ENCODE measurements around the gene PTGER4. TPM values are rescaled to one million over a fixed set of nuclear protein-coding genes. Genes with fewer than 3 reads are reported as not detected.
"Not testable (repeated sequence)": the region's sequence is repeated elsewhere in the genome, so short reads cannot be mapped to it uniquely, and the experiment has no call there.

PTGER4 gene
- total and polyA plus RNA-seq, 9 donors: 0.66 to 8.8 (median 2.8) TPM

DNA sequence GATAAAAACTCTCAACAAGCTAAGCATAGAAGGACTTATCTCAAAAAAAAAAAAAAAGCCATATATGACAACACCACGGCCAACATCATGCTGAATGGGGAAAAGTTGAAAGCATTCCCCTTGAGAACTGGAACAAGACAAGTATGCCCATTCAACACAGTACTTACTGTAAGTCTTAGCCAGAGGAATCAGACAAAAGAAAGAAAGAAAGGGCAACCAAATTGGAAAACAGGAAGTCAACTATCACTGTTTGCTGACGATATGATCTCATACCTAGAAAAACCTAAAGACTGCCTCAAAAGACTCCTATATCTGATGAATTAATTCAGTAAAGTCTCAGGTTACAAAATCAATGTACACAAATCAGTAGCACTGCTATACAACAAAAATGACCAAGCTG, 24.6 kb upstream of the PTGER4 start:
- no peak for TF ChIP-seq POLR2A (IDR thresholded peaks at IDR 0.05)
- TF ChIP-seq, protein P1, sequence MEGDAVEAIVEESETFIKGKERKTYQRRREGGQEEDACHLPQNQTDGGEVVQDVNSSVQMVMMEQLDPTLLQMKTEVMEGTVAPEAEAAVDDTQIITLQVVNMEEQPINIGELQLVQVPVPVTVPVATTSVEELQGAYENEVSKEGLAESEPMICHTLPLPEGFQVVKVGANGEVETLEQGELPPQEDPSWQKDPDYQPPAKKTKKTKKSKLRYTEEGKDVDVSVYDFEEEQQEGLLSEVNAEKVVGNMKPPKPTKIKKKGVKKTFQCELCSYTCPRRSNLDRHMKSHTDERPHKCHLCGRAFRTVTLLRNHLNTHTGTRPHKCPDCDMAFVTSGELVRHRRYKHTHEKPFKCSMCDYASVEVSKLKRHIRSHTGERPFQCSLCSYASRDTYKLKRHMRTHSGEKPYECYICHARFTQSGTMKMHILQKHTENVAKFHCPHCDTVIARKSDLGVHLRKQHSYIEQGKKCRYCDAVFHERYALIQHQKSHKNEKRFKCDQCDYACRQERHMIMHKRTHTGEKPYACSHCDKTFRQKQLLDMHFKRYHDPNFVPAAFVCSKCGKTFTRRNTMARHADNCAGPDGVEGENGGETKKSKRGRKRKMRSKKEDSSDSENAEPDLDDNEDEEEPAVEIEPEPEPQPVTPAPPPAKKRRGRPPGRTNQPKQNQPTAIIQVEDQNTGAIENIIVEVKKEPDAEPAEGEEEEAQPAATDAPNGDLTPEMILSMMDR (IDR thresholded peaks at IDR 0.05): no peak
- no peak for TF ChIP-seq EP300 (IDR thresholded peaks at IDR 0.05)
- no peak for DNase-seq
- Histone ChIP-seq H3K36me3 (no peaks in the 10 kb centered on the region), H3K27me3 (no peaks in the 10 kb centered on the region), H3K9me3 (no peaks in the 10 kb centered on the region), H3K27ac (no peak overlapping the region), H3K4me3 (no peak overlapping the region), H3K4me1 (ENCODE audit: insufficient read depth) (no peaks in the 10 kb centered on the region)
- intact Hi-C loops (cut with DNase I): no loop called here
- WGBS, 3 donors: 50 to 71% (median 63%) methylated on average over 2 of the region's 2 CpGs

DNA sequence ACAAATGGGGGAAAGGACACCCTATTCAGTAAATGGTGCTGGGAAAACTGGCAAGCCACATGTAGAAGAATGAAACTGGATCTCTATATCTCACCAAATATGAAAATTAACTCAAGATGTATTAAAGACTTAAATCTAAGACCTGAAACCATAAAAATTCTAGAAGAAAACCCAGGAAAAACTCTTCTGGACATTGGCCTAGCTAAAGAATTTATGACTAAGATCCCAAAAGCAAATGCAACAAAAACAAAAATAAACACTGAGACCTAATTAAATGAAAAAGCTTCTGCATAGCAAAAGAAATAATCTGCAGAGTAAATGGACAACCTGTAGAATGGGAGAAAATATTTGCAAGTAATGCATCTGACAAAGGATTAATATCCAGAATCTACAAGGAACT, 23.6 kb upstream of the PTGER4 start:
- H3K27ac ChIP-seq; H3K4me1 ChIP-seq (ENCODE audit: insufficient read depth); H3K36me3 ChIP-seq; DNase-seq; H3K4me3 ChIP-seq; H3K27me3 ChIP-seq; intact Hi-C loops (cut with DNase I); H3K9me3 ChIP-seq: not testable (repeated sequence)

DNA sequence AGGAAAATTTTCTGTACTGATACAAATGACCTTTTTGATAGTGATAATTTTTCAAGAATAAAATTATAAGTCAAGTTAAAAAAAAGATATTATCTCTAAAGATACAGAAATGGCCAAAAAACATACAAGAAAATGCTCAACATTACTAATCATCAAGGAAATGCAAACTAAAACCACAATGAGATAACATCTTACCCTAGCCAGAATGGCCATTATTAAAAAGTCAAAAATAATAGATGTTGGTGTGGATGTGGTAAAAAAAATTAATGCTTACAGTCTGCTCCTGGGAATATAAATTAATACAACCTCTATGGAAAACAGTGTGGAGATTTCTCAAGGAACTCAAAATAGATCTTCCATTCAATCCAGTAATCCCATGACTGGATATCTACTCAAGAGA, 22.9 kb upstream of the PTGER4 start:
- DNase-seq: no peak
- H3K4me3 ChIP-seq: no peak overlapping the region
- no peak for TF ChIP-seq POLR2A (IDR thresholded peaks at IDR 0.05)
- TF ChIP-seq, protein P1 (IDR thresholded peaks at IDR 0.05): no peak
- TF ChIP-seq EP300 (IDR thresholded peaks at IDR 0.05): no peak
- H3K9me3 ChIP-seq: no peaks in the 10 kb centered on the region
- no peaks in the 10 kb centered on the region for H3K36me3 ChIP-seq
- no peak overlapping the region for H3K27ac ChIP-seq
- no peaks in the 10 kb centered on the region for H3K27me3 ChIP-seq
- H3K4me1 ChIP-seq (ENCODE audit: insufficient read depth): no peaks in the 10 kb centered on the region
- intact Hi-C loops (cut with DNase I): no loop called here

DNA sequence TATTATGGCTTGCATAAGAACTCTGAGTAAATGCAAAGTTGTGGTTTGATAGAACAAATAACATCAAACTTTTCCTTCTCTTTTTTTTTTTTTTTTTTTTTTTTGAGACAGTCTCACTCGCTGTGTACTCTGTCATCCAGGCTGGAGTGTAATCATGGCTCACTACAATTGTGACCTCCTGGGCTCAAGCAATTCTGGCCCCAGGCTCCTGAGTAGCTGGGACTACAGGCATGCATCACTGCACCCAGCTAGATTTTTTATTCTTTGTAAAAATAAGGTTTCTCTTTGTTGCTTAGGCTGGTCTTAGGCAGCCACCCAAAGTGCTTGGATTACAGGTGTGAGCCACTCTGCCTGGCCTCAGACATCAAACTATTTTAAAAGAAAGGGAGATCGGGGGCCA, 19.0 kb upstream of the PTGER4 start:
- Histone ChIP-seq H3K4me1 (ENCODE audit: insufficient read depth) (no peaks in the 10 kb centered on the region), H3K9me3 (no peaks in the 10 kb centered on the region), H3K27me3 (no peaks in the 10 kb centered on the region), H3K4me3 (no peak overlapping the region), H3K36me3 (no peaks in the 10 kb centered on the region), H3K27ac (no peak overlapping the region)
- TF ChIP-seq EP300 (IDR thresholded peaks at IDR 0.05): no peak
- no peak for TF ChIP-seq POLR2A (IDR thresholded peaks at IDR 0.05)
- TF ChIP-seq, protein P1 (IDR thresholded peaks at IDR 0.05): no peak
- WGBS, 3 donors: 81 to 90% (median 83%) methylated on average over 2 of the region's 2 CpGs
- no peak for DNase-seq
- intact Hi-C loops (cut with DNase I): no loop called here

DNA sequence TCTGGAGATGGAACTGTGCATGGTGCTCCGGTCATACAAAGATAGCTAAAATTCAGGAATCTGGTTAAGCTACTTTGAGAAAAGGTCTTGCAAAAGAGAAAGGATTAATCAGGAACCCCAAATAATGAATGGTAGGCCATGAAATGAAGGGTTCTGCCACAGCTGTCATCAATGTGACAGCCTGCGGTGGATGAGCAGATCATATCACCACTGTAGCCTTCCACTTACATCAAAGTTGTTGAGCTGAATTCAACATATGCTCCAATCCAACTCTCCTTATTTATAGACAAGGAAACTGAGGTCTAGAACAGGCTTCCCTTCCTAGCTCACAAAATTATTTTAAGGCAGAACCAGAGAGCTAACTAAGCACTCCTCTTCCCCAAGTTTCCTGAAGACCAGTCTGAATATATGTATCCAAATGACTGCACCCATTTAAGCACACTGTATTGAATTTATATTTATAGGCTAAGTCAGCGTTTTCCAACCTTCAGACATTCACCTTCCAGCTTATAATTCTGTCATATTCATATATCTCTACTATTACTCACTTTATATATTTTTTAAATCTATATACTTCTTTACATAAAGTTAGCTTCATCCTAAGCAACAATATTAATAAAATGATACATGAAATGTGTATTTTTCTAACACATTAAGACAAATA, 13.9 kb upstream of the PTGER4 start:
- no peaks in the 10 kb centered on the region for H3K36me3 ChIP-seq
- no peak overlapping the region for H3K4me3 ChIP-seq
- intact Hi-C loops (cut with DNase I): no loop called here
- no peak for TF ChIP-seq EP300 (IDR thresholded peaks at IDR 0.05)
- TF ChIP-seq, protein P1 (IDR thresholded peaks at IDR 0.05): no peak
- no peaks in the 10 kb centered on the region for H3K4me1 ChIP-seq (ENCODE audit: insufficient read depth)
- no peaks in the 10 kb centered on the region for H3K27me3 ChIP-seq
- no peak overlapping the region for H3K27ac ChIP-seq
- no peaks in the 10 kb centered on the region for H3K9me3 ChIP-seq
- 73 to 82% (median 76%) methylated on average over 3 of the region's 3 CpGs for WGBS, 3 donors
- no peak for DNase-seq
